Ovary (tissue), 9 donors: Measurements from ENCODE around the gene RNF43. TPM values are rescaled to one million over a fixed set of nuclear protein-coding genes. Genes with fewer than 3 reads are reported as not detected.

ENCODE experiments used
- DNase-seq, 5 donors: peaks; one replicate each; pipeline ENCODE4 v3.0.0-alpha.2; 2019 to 2020
- H3K27ac ChIP-seq, 2 donors: fragments of 200-600 bp; one replicate each; pipeline versions ENCODE4 v1.5.1 to v1.8.0; 2019 to 2022
- H3K27me3 ChIP-seq: fragments of 200-600 bp; one replicate; pipeline ENCODE4 v1.8.0; 2022
- H3K36me3 ChIP-seq: fragments of 200-600 bp; sonication (generic); one replicate; pipeline ENCODE4 v1.5.1; 2019
- H3K4me1 ChIP-seq: one replicate; pipeline ENCODE4 v1.8.1; 2013; ENCODE audit warnings: mild to moderate bottlenecking, moderate library complexity; ENCODE audit not compliant: insufficient read depth
- H3K4me3 ChIP-seq: fragments of 200-600 bp; sonication (generic); one replicate; pipeline ENCODE4 v1.5.1; 2017
- H3K9me3 ChIP-seq, 2 donors: fragments of 200-600 bp in 1 of 2; sonication (generic) in 1 of 2; one replicate each; pipeline versions ENCODE4 v1.5.1 to v1.8.1; 2013 to 2019; ENCODE audit warnings: mild to moderate bottlenecking in 1 of 2, moderate library complexity in 1 of 2
- EP300 ChIP-seq: sonication (generic); formaldehyde crosslinking; IDR thresholded peaks from one replicate; pipeline ENCODE4 v1.6.1; 2017; ENCODE audit warnings: antibody characterized with exemption
- POLR2A ChIP-seq: fragments of 450-650 bp; IDR thresholded peaks from one replicate; pipeline ENCODE4 v1.6.1; 2017; ENCODE audit warnings: antibody characterized with exemption, mild to moderate bottlenecking, moderate library complexity
- WGBS, 3 donors: extraction: QIAGEN DNeasy Blood & Tissue Kit in 1 of 3; methylation state at CpG; one replicate each; pipeline versions ENCODE4 v1.1.5 to v1.1.7; 2013 to 2017; 5-methylcytosine and 5-hydroxymethylcytosine counted together
- intact Hi-C, 4 donors: fragments of 100-400 bp; cut with DNase I; formaldehyde crosslinking; loops; one replicate each; pipeline versions ENCODE4 v1.11.0 to v1.15.1; 2022 to 2023
- polyA plus RNA-seq, 2 donors: library from polyadenylated mRNA; stranded (reverse); fragments of 200-250 nt in 1 of 2; fragments of 350-450 nt in 1 of 2; fragmentation: Illumina TruSeq in 1 of 2; extraction: RNeasy Lipid Tissue Mini Kit (QIAGEN cat#74804) in 1 of 2; gene quantifications; one replicate each; pipeline ENCODE4 v1.2.3, GENCODE V29; 2013 to 2014
- total RNA-seq, 7 donors: library from RNA; depleted of rRNA in 2 of 7; stranded (reverse); fragments of >200 nt in 2 of 7; fragmentation: NEBNext Ultra II Directional in 3 of 7; extraction: Animal tissue kit (Norgen Biotek cat#: 25700) in 3 of 7; gene quantifications; one replicate each; pipeline versions ENCODE4 v1.1.0 to v1.2.4, GENCODE V29; 2016 to 2023
- TF ChIP-seq, protein P1 (sequence below), 3 donors: fragments of 450-650 bp in 2 of 3; fragments of 200-600 bp in 1 of 3; IDR thresholded peaks; one replicate each; pipeline versions ENCODE4 v1.5.1 to v1.8.0; 2016 to 2022; ENCODE audit warnings: antibody characterized with exemption in 3 of 3, mild to moderate bottlenecking in 1 of 3
- donor health status: DM: no; HTN: no; CAD: no; lungs with moderate emphysema.
- donor health status: DM: no; HTN: no; CAD: no.
- donor health status: Bipolar disorder and iron deficiency.
- donor health status: DM: yes; HTN: yes; CAD: no.
- donor health status: DM: no; HTN: no; CAD: no.
- donor health status: DM: yes; HTN: yes; CAD: no.

RNF43 gene
- total and polyA plus RNA-seq, 9 donors: 0.21 to 5.6 (median 1.3) TPM

DNA sequence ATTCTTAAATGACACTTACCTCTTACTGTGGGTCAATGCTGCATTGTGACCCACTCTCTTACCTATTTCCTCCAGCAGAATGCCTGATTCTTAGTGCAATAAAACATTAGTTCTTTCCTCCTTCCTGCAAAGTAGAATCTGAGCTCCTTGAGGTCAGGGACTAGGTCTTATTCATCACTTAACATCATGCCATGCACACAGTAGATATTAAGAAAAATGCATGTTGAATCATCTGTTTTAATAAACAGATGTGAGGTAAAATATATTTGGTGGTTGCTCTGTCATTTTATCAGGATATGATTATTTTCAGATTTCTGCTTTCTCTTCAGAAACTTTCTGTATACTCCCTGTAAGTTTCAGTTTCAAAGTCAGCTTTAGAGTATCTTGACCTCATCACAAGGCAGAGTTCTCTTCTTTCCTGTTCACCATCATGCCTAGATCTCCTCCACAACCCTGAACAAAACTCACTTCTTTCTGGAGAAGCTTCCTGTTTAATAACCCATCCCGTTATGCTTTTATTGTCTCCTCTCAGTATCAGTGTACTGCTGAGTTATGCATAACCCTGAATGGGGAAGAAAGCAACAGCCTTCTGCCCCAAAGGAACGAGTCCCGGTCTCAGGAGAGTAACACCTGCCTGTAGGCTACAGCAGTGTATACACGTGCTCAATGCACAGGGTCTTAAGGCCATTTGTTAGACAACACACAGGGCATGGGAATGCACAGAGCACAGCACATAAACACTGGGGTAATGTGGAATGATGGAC is 35.0 kb downstream of the RNF43 start:
- intact Hi-C loops: no loop called here
- Histone ChIP-seq H3K27ac (no peak overlapping the region), H3K9me3 (no peaks in the 10 kb centered on the region), H3K4me1 (no peaks in the 10 kb centered on the region), H3K4me3 (no peak overlapping the region), H3K27me3 (no peaks in the 10 kb centered on the region), H3K36me3 (no peaks in the 10 kb centered on the region)
- no peak for TF ChIP-seq POLR2A
- TF ChIP-seq EP300: no peak
- TF ChIP-seq, protein P1, sequence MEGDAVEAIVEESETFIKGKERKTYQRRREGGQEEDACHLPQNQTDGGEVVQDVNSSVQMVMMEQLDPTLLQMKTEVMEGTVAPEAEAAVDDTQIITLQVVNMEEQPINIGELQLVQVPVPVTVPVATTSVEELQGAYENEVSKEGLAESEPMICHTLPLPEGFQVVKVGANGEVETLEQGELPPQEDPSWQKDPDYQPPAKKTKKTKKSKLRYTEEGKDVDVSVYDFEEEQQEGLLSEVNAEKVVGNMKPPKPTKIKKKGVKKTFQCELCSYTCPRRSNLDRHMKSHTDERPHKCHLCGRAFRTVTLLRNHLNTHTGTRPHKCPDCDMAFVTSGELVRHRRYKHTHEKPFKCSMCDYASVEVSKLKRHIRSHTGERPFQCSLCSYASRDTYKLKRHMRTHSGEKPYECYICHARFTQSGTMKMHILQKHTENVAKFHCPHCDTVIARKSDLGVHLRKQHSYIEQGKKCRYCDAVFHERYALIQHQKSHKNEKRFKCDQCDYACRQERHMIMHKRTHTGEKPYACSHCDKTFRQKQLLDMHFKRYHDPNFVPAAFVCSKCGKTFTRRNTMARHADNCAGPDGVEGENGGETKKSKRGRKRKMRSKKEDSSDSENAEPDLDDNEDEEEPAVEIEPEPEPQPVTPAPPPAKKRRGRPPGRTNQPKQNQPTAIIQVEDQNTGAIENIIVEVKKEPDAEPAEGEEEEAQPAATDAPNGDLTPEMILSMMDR (IDR thresholded peaks at IDR 0.05): no peak
- DNase-seq: no peak
- WGBS, 3 donors: 16 to 23% (median 16%) methylated on average over 4 of the region's 4 CpGs

DNA sequence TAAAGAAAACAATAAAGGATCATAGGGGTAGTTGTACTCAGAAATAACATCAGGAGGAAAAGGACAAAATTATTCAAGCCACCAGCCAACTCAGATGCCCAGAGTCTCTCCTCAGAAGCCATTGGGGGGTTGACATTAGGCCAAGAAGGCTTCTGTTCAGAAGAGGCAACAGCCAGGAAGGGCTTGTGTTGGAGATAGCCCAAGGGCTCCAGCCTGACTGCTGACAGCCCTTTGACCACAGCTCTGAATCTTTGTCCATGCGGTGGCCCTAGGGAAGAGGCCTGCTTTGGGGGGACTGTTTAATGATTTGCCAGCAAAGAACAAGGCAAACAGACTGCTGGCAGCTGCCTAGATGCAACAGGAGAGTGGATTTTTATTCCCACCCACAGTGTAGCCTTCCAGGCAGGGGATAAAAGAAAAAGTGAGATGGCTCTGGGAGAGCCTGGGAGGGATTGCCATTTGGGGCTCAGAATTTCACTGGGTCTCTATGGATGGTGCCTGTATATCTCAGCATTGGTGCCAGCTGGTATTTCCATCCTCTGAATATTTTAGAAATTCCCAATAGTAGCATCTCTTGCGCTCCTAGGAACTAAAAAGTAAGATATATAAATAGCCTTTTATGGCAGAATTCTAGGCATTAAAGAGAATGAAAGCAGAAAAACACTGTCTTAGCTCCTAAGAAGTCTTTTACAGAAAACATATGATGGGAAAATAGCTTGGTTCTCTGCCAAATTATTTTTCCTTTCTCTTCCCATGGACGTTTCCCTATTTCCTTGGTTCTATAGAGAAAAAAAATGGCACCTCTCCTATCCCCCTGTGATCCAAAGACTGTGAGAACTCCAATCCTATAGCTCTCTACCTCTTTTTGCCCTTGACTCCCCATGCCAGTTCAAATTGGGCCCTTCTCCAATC is 36.0 kb downstream of the RNF43 start:
- Histone ChIP-seq H3K4me1 (no peaks in the 10 kb centered on the region), H3K27ac (no peak overlapping the region), H3K36me3 (no peaks in the 10 kb centered on the region), H3K27me3 (no peaks in the 10 kb centered on the region), H3K4me3 (no peak overlapping the region), H3K9me3 (no peaks in the 10 kb centered on the region)
- WGBS, 3 donors: 26 to 57% (median 49%) methylated on average over 3 of the region's 3 CpGs
- intact Hi-C loops: no loop called here
- TF ChIP-seq, protein P1 (IDR thresholded peaks at IDR 0.05): no peak
- TF ChIP-seq EP300: no peak
- no peak for TF ChIP-seq POLR2A
- DNase-seq: no peak

DNA sequence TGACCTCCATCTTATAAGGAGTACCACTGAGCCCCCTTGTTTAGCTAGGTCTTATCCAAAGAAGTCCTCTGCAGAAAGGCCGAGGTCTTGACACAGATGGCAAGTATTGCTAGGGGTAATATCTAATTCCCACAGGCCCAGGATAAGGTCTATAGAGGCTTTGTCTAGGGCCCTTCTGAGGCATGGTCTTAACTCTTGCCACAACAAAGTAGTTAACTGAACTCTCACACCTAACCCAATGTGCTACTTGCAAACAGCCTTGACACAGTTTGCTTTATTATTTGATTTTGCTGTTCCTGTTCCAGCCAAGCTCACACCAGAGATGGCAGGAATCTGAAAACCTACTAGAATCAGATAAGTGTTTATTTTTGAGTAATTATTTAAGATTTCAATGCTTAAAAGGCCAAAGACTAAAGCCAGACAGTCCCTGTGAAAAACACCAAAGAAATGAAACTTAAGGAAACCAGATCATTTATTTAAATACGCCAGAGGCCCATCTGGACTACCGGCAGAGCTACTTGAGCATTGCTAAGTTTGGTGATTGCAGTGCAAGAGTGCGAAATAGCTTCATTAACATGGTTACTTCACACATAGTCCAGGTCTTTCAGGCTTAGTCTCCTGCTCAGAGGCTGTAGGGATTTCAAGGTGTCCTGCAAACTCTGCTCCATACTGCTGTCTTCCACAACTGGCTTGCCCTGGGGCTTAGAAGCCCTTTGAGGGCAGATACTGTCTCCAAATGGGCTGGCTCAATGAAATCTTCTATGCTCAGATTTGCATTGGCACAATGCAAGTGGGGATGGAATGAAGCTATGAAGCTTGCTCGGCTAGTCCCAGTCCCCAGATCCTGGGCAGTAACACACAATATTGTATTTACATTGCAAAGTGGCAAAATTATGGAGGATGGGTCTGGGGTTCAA is 36.9 kb downstream of the RNF43 start:
- intact Hi-C loops: no loop called here
- H3K27ac ChIP-seq: no peak overlapping the region
- no peaks in the 10 kb centered on the region for H3K27me3 ChIP-seq
- no peaks in the 10 kb centered on the region for H3K4me1 ChIP-seq
- H3K4me3 ChIP-seq: no peak overlapping the region
- H3K9me3 ChIP-seq: no peaks in the 10 kb centered on the region
- WGBS, 3 donors: 93 to 95% (median 95%) methylated on average over 5 of the region's 5 CpGs
- no peak for TF ChIP-seq POLR2A
- TF ChIP-seq EP300: no peak
- TF ChIP-seq, protein P1 (IDR thresholded peaks at IDR 0.05): no peak
- DNase-seq: no peak
- no peaks in the 10 kb centered on the region for H3K36me3 ChIP-seq

DNA sequence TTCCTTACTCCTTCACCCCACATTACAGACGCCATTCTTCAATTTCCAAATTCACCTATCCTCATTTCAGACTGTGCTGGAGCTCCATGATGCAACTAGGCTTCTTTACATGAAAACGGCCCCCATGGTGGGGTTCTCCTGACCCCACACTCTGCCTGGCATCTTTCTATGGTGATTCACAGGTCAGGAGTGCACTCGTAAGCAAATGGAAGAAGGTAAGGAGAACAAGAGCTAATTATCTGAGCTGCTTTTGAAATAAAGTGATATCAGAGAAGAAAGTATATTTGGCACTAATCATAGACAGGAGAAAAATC is 37.9 kb downstream of the RNF43 start:
- Histone ChIP-seq H3K27me3 (no peaks in the 10 kb centered on the region), H3K36me3 (no peaks in the 10 kb centered on the region), H3K27ac (no peak overlapping the region), H3K4me3 (no peak overlapping the region), H3K4me1 (no peaks in the 10 kb centered on the region), H3K9me3 (no peaks in the 10 kb centered on the region)
- 53 to 69% (median 67%) methylated on average over 3 of the region's 3 CpGs for WGBS, 3 donors
- DNase-seq: no peak
- TF ChIP-seq, protein P1 (IDR thresholded peaks at IDR 0.05): no peak
- intact Hi-C loops: no loop called here
